GM19238 (cell line): ENCODE data around the gene NECTIN1.

Source experiments
- DNase-seq: peaks from one replicate; pipeline ENCODE4 v3.0.0; 2011; ENCODE audit warnings: low spot score; ENCODE audit not compliant: insufficient read length

The NECTIN1 gene

DNA sequence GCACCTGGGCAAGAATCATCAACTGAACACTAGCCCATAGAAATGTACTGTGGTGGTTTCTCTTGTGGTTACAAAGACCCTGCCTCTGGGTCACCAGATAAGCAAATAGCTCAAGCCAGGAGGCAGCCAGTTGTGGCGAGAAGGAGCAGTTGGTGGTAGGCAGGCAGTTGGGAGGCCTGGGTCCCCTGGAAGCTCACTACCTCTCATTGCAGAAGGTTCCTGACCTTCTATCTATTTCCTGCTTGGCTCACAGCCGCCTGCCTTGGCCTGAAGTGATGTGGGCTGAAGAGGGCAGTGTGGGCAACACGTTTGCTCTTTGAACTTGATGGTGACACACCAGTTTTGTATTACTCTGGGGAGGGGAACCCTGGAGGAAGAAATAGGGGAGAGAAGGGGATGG, 34.7 kb downstream of the NECTIN1 start:
- DNase-seq: no peak

DNA sequence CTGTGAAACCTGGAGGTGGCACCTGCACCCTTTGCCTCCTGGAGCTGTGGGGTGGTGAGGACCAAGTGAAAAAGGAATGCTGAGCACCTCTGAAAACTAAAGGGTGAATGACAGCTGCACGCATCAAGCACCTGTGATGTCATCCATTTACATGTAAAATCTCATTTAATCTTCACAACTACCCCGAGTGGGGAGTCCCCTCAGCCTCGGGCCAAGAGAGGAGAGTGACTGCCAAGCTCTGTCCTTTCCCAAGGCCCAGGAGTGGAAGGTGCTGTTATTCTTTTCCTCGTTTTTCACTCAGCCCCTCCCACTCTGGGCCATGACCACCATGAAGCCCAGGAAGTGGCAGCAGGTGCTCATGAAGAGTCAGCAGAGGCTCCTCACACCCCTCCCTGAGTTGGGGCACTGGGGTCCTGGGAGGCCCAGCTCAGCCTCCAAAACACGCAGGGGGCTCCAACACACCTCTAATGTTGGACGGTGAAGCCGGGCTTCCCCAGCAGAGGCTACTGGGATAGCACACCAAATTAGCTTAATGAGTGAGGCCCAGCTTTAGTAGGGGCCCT, 35.7 kb downstream of the NECTIN1 start:
- no peak for DNase-seq

DNA sequence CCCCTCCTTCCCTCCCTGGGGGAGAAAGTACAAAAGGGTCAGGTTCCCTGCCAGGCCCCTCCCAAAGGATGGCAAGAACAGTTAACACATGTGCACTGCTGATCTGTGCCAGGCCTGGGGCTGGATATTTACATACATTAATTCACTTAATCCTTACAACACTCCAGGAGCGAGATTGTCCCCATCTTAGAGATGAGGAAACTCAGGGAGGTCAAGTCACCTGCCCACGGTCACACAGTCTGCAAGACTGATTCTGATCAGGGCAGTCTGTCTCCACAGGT, 36.5 kb downstream of the NECTIN1 start:
- DNase-seq: no peak

DNA sequence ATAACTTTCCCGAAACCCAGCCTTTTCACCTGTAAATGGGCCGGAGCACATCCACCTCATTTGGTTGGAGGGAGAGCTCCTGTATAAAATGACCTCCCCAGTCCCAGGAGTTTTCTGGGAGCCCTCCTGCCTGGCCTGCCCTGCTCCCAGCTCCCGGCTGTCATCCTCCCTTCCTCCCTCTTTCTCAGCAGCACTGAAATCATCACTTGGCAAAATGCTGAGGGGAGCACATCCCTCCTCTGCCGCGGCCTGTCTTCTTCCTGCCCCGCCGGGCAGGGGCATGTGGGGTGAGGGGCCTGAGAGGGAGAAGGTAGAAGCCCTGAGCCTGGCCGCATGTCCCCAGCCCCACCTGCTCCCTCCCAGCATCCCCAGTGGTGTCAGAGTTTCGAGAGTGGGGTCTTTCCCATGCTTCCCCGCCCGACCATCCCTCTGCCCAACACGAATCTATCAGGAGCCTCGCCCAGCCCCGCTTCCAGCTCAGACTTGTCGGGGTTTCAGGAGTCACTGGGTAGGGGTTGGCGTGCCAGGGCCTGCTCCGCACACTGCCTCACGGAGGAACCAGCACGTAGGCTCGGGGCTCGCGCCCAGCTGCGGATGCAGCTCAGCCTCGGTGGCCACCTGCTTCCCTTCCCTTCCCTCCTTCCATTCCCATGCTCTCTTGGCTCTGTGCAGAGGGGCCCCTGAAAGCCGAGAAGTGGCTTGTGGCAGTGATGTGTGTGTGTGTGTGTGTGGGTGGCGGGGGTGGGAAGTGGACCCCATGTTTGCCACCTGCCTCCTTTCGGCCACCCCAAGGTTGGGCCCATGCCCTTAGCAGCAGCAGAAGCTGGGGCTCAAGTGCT, 37.1 kb downstream of the NECTIN1 start:
- no peak for DNase-seq

DNA sequence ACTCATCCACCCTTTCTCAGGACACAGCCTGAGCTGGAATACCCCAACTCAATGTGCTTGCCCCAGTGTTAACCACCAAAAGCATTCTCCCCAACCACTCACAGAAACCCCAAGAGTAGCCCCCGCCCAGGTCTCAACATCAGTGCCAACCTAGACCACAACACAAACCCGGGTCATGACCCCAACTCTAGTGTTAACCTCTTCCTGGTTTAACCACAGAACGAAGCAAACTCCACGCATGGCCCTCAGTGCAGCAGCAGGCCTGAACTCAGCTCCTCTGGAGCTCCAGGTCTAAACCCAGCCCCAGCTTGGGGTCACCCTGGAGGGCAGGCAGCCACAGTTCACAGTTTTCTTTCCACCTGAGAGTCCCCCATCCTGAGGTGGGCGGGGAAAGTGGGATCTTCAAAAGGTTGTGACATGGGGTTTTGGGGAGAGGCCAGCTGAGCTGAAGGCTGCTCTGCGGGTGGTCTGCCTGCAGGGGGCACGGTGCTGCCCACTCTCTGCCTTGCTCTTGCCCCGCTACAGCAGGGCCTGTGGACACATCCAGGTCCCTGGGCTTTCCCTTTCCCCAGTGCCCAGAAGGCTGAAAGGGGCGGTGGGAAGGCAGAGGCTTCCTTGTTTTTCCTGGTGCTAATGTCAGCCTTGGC, 37.9 kb downstream of the NECTIN1 start:
- DNase-seq: no peak

DNA sequence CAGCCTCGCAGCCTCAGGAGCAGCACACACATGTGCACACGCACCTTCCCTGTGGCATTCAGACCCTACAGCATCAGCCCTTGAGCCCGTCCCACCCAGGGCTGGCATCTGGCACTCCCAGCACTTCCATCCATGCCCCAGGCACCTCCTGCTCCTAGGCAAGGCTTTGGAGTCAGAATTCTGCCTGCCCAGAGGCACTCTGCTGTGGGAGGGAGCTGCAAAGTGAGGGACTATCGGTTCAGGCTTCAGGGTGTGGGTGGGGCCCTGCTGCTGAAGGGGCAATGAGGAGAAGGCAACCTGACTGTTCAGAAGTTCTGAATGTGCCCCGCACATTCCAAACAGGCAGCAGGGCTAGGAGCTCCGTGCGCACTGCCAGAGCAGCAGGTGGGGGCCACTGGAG, 39.7 kb downstream of the NECTIN1 start:
- no peak for DNase-seq

DNA sequence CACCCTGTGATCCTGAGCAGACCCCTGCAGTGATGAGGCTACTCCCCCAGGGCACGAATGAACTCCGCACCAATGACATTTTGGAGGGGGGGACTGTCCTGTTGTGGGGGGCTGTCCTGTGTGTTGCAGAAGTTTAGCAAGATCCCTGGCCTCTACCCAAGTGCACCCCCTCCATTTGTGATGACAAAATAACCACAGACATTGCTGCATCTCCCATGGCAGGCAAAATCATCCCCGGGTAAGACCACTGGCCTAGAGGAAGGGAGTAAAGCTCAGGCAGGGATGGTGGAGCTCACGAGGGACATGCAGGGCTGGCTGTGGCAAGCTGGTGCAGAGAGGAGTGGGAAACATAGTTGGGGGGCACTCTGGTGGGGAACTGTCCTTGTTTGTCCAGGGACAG, 40.6 kb downstream of the NECTIN1 start:
- no peak for DNase-seq

DNA sequence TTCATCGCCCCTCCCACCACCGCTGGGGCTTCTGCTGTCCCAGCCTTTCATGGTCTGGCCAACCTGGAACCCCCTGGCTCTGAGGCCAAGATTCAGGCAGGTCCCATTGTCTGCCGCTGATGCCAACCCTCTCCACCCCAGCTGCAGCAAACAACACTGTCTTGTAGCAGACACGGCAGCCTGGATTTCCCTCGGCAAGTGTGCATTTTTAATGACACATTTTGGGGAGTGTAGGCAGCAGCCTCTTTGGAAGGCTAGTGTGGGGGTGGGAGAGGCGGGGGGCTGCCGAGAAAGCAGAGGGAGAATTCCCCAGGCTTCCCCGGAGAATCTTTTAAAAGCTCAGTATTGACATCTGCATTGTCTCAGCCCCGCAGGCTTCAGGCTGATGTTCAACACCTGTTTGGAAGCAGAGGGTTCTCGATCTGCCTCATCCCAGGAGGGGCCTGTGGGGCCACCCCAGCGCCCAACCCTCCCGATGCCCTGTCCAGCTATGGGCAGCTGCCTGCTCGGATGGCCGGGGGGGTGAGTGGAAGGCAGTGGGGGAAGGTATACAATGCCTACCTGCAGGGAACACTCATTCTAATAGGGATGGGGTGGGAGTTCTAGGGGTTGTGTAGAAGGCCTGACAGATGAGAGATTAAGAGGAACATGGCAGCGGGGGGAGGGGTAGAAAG, 41.5 kb downstream of the NECTIN1 start:
- no peak for DNase-seq

DNA sequence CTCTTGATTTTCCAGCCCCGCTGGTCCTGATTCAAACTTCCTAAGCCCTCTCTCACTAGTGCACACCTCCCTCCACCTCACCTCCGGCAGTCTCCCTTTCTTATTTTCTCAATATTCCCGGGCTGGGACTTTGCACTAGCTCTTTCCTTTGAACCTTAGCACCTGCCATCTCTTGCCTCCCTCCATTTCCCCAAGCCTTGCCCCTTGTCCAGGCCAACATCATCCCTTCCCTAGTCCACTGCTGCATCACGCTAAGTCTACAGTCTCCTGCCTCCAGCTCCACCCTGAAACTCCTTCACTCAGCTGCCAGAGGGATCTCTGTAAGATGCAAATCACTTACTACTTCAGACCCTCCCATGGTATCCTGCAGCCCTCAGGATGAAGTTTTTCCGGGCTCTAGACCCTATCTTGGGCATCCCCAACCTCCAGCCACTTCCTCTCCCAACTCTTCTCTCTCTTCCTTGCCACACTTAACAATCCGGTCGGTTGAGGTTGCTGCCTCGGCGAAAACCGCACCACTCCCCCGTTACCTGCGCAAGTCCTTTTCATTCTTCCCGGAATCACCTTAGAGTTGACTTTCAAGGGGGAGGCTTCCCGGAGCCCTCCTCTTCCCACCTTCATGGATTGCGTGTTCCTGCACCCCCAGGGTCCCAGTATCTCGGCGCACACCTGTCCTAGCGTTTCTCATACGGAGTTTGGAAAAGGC, 42.7 kb downstream of the NECTIN1 start:
- DNase-seq: no peak

DNA sequence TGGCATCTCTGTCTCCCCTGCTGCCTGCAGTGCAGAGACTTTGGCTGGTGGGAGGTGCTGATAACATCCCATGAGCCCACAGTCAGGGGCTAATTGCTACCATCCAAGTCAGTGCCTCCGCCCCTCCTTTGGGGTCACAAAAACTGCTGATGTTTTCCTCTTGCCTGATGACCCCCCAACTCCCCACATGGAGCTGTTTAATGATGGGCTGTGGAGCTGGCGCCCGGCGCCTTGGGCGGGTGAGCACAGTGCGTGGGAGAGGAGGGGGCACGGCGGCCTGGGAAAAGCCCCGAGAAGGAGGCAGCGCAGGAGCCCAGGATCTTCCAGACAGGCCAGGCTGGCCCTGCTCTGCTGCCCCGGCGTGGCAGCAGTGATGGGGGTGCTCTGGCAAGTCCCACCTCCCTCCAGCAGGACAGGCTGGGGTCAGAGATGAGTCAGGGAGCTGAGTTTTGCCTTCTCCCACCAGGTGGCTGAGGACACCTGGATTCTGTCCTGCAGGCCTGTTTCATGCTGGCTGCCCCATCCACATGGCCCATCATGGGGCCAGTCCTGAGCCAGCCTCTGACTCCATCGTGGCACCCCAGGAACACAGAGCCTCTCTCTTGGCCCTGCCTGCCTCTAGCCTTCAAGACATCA, 43.8 kb downstream of the NECTIN1 start:
- DNase-seq: no peak

DNA sequence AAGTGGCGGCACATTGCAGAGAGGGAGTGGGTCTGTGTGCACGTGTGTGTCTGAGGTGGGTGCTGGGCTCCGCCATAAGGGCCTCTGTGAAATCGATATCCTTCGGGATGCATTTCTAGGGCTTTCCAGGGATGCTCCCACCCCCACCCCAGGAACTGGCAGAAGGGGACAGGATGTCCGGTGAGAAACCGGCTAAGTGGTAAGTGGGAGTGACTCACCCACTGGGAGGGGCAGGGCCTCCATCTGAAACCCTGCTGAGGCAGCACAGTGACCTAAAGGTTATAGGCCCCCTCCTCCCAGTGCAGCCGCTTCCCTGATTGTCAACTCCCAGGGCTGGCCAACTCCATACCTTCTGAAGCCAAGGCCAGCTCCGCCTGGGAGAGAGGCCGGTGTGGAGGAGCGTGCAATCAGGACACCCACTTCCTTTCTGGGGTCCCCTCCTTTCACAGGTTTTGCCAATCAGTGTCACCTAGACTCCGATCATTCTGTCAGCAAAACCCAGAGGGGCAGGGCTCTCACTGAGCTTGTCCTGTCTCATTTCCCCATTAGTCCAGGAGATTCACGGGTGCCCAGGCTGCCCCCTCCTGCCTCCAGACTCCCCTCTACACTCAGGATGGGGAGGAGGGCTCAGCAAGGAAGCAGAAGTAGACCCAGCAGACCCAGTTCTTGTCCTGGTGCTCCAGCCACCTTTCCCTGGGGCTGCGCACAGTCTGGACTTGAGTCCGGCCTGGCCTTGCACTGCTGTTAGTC, 44.5 kb downstream of the NECTIN1 start:
- DNase-seq: no peak

DNA sequence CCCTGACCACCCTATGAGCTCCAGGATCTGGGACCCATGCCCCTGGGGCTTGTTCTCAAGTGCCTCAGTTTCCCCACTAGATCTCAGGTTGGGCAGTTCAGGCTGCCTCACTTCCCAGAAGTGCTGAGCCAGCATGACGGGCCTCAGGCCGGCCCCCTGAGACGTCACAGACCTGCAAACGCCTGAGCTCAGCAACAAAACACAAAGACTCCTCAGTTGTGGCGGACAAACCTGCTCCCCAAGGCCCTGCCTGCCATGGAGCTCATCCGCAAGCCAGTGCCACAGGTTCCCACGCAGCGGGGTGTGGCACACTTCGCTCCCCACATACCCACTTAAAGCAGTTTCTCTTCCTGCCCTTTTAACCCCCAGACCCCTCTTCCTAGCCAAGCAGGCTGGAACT, 45.2 kb downstream of the NECTIN1 start:
- no peak for DNase-seq

DNA sequence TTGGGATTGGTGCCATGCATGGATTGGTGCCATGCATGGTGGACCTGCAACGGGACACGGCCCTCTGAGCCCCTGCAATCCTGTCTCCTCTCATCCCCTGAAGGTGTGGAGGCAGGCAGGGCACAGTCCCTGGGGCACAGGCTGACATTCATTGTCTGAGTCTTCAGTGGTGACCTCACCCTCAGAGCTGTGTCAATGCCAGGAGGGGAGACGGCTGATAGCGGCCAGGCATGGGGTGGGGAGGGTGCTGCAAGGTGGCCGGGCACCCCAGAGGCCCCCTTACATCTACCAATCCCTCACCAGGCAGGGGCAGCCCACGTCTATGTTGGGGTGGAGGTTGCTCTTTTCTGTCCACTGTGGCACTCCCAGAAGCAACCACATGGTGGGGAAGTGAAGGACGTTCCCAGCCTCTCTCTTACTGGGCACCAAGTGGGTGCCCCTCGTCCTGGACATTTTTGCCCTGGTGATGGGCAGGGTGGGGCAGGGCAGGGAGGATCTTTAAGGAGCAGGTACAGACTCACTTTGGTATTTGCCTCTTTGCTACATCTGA, 47.6 kb downstream of the NECTIN1 start:
- DNase-seq: no peak

DNA sequence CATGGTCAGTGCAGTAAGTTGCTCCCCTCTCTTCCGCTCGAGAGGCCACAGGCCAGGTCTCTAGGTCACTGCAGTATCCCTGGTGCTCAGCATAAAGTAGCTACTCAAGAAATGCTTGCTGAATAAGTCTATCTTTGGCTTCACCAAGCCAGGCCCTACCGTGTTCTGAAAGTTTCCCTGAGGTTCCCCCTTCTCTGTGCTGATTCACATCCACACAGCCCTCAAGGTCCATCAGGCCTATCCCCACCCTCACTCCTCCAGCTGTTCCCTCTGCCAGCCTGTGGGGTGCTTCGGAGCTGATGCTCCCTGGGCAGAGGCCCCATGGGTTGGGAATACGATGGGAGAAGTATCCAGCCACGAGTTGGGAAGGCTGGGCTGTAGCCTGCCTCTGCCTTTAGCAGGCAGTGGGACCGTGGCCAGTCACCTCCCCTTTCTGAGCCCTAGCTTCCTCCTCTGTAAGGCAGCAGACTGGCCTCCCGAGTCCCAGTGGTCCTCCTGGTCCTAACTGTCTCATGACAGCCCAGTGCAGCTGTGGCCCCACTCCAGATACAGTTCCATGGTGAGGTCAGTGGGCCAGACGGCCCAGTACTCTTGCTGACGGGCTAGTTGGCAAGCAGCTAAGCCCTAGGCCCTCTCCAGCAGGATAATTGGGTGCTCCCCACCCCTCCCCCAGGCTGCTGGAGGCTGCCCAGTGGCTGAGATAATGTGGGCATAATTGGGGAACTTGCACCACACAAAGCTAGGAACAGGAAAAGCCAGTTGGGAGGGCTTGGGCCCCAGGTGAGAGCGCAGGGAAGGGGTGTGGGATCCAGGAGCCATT, 48.2 kb downstream of the NECTIN1 start:
- no peak for DNase-seq

DNA sequence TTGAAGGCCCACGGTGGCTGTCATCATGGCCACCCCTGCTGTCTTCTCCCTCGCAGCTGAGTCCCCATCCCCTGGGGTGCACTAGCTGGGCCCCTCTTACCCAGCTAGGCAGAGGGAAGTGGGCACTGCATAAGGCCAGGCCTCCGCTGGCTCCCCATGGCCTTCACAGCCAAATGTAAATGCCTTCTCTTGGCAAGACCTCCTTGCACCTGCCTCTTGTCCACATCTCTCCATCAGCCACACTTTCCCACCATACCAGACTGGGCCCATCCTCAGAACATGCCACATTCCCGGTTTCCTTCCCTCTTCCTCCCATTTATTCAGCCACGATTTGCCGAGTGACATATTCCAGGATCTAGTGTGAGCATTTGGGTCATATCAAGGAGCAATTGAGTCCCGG, 49.7 kb downstream of the NECTIN1 start:
- DNase-seq: no peak

DNA sequence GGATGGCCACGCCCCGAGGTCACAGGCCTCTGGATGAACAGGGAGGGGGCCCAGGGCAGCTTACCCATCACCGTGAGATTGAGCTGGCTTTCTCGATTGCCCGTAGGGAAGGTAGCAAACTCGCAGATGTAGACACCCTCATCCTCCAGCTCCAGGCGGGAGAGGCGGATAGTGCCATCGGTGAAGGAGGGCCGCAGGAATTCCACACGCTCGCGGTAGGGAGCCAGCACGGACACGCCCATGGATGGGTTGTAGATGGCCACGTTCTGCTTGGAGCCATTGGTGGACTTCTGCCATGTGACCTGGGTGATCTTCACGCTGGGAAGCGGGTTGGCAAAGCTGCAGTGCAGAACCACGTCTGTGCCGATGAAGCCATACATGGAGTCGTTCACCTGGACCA, 50.6 kb downstream of the NECTIN1 start:
- no peak for DNase-seq

DNA sequence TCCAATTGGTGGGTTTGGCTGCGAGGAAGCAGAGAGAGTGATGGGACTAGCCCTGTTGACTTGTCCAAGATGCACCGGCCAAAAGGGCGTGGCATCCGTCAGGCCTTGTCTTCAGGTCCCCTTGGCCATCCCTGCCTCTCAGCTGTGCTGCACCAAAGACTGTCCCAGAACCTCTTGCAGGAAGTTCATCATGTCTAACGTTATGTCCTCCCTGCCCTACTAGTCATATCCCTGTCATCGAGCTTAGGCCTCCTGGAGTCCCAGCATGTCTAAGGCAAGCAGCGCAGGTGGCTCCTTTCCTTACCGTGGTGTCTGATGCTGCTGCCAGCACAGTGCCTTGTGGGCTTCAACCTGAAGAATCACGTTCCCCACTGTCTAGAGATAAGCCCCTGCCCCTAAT, 51.2 kb downstream of the NECTIN1 start:
- no peak for DNase-seq

DNA sequence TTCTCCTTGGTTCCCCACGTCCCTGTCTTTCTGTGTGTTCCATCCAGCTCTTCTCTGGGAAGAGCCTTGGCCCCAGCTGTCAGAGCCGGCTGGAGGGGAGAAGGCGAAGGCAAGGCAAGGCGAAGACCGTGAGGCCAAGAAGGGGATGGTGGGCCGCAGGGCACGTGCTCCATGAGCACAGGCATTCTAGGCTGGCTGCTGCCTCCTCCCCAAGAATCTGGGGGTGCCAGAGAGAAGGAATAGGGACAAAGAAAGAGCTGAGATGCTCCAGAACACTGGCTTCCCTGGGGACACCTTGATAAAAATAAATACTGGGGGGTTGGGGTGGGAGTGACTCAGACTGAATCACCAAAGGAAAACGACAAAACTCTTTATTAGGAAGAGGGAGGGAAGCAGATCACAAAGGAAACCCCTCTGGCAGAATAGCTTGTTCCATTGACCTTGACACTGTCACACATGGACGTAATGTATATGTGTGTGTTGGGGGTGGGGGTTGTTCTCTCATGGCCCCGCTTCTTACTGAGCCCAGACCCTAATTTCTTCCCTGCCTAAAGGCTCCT, 52.5 kb downstream of the NECTIN1 start:
- DNase-seq: no peak

DNA sequence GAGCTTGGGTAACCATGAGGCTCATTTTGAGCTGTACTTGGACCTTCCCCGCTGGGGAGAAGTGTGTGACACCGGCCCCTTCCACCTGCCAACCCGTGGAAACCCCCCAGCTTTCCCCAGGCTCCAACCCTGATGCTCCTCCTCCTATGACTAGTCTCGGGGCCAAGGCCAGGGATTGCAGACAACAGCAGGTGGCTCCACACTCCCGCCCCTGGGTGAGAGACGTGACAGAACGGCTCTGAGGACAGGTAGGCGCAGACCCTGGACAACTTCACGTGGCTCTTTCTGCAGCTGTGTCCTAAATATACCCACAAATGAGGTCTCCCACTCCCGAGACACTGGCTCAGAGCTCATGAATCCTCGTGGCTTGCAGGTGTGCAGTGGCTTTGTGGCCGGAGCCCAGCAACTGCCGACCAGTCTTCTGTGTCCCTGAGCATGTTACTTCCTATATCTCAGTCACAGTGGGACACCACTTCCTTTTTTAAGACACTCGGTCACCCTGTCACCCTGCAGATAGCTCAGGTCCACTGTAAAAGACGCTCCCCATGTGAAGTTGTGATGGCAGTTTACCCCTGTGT, 55.2 kb downstream of the NECTIN1 start:
- peak; percentile 79 for DNase-seq
